Nucleus accumbens (tissue), 56 donors: Measurements from ENCODE around the gene UCN2.

Experiments used
- DNase-seq, 56 donors: peaks; one replicate each; lab custom pipeline; 2025; lab: John Stamatoyannopoulos, UW

The UCN2 gene

DNA sequence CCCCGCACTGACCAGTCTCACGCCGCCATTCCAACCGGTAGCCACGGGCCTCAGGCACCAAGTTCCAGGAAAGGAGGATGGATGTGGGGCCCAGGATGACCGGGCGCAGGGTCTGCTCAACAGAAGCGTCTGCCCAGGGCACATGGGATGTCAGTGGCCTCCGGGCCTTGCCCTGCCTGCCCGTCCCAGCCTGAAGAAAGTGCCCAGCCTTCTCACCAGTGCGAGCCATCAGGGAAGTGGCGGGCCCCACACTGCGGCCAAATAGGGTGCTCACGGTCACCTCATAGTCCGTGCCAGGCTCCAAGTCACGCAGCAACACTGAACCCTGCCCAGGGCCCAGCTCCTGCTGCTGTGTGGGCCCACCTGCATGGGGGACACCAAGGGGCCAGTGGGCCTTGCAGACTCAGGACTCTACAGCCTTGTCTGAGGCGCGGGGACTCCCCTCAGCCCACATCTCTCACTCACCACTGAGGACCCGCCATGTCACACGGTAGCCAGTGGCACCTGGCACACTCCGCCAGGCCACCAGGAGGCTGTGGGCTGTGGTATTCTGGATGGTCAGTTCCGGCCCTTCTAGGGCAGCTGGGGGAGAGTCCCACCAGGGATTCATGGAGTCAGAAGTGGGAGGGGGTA is 28.4 kb upstream of the UCN2 start:
- no peak for DNase-seq

DNA sequence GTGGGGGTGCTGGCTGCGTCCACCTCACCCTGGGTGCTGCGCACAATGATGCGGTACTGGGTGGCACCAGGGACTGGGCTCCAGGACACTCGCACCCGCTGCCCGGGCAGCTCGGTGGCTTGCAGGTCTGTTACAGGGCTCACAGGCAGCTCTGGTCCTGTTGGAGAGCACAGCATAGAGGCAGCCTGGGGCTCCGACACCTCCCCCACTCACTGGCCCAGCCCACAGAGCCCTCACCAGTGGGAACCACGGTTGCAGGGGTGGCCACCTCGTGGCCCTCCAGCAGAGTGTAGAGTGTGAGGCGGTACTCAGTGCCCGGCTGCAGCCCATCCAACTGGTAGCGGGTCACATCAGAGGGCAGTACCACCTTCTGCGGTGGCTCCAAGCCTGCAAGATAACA is 27.9 kb upstream of the UCN2 start:
- DNase-seq, result no peak

DNA sequence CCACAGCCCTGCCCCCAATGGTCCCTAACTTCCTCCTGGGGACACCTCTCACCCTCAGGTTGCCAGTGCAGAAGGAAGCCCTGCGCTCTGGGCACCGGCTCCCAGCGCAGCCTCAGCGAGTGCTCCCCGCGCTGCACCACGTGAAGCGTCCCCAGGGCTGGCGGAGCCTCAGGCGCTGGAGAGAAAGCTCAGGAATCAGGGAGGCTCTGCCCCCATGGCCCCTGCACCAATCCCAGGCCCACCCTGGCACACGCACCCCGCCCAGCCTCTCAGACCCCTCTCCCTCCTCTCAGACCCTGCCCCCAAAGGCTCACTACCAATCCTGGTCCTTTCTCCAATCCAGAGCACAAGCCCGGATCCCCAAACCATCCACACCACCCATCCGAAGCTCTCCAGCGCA is 24.6 kb upstream of the UCN2 start:
- peak in 6 of 56 donors; percentile 7 to 47 (median 16) for DNase-seq

DNA sequence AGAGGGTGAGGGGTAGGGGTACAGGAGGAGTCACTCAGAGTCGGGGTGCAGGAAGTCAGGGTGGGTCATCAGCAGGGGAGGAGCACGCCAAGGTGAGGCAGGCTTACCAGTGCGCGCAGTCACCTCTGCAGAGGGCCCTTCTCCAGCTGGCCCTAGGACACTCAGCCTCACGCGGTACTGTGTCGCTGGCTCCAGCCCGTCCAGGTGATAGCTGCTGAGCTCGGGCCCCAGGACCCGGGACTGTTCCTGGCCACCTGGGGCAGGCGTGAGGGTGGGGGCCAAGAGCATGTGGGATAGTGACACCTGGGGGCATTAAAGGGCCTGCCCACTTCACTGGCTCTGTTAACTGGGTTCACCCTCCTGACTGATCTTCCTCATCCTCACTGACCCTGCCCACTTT is 24.1 kb upstream of the UCN2 start:
- no peak for DNase-seq

DNA sequence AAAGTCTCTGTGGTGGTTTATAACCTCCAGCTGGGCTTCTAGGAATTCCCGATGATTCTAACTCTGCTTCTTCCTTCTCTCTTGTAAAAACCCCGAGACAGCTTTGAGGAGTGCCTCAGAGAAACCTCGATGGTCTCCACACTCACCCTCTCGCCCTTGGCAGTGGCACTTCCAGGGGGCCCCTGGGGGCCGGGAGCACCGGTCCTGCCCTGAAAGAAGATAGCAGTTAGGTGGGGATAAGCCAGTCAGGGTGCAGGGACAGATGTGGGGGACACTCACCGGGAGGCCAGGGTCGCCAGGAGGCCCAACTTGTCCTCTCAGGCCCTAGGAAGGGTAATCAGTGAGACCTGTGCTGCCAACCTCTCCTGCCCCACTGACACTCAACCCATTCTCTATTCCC is 21.8 kb upstream of the UCN2 start:
- DNase-seq, result no peak

DNA sequence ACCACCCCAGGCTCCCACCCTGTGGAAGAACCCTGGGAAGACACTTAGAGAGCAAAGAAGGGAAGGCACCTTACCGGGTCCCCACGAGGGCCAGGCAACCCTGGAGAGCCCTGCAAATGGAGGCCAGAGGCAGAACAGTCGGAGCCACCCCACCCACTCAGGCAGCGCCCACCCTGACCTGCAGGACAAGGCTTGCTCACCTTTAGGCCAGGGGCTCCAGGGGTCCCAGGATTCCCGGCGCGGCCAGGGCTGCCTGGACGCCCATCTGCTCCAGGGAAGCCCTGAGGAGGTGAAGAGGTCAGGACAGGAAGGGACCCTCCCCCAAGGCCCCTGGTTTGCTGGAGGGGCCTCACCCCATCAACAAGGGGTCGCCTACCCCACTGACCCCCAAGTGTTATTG is 21.3 kb upstream of the UCN2 start:
- no peak for DNase-seq

DNA sequence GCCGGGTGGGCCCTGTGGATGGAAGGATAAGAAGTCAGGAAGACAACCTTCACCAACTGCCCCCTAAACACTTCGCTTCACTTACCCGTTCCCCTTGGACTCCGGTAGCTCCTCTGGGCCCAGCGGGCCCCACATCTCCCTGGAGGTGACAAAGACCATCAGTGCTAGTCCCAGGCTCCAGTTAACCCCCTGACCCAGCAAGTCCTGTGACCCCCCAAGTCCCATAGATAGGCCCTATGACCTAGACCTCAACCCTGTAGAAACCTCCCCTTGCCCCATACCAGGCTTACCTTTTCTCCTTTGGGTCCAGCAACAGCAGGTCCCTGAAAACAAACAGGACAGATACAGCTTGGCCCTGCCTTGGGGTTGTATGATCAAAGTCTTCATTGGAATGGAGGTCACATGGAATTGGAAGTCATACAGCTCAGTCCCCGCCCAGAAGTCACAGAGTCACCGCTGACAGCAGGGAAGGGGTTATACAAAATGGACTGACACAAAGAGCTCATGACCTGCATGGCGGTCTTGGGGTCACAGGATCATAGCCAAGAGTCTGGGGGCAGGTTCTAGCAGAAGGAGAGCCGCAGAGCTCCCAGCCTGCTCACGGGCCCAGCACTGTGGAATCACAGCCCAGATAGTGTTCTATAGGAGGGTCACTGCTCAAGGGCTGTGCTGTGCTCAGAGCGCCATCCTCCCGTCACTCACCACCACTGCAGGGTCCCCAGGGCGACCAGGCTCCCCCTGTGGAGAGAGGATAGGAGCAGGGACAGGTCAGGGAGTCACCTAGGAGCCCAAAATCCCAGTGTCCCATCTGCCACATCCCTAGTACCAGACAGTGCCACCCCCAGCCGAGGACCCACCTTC is 18.3 kb upstream of the UCN2 start:
- DNase-seq, result no peak

DNA sequence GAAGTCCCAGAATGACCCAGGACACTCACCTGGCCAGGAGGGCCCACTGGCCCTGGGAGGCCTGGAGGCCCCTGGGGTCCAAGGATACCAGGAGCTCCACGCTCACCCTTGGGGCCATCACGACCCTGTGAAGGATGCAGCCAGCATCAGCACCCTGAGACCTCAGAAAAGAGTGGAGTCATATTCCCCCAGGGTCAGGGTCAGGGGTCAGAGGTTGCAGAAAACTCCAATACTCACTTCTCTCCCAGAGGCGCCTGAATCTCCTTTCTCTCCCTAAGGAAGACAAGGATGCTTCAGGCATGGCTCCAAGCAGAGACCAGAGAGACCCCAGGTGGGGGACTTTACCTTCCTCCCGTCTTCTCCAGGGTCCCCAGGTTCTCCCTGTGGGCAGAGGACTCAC is 13.1 kb upstream of the UCN2 start:
- no peak for DNase-seq

DNA sequence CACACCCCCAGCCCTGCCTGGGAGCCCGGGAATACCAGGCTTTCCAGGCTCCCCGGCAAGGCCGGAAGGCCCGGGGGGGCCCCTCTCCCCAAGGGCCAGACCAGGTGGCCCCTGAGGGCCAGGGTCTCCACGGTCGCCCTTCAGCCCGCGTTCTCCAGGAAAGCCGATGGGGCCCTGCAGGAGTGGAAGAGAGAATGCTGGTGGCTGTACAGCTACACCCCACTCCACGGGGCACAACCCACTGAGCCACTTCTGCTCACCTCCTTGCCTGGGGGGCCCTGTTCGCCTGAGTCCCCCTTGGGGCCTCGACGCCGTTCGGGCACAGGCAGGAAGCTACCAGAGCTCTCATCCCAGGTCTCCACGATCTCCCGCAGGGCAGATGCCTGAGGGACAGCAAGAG is 11.8 kb upstream of the UCN2 start:
- no peak for DNase-seq

DNA sequence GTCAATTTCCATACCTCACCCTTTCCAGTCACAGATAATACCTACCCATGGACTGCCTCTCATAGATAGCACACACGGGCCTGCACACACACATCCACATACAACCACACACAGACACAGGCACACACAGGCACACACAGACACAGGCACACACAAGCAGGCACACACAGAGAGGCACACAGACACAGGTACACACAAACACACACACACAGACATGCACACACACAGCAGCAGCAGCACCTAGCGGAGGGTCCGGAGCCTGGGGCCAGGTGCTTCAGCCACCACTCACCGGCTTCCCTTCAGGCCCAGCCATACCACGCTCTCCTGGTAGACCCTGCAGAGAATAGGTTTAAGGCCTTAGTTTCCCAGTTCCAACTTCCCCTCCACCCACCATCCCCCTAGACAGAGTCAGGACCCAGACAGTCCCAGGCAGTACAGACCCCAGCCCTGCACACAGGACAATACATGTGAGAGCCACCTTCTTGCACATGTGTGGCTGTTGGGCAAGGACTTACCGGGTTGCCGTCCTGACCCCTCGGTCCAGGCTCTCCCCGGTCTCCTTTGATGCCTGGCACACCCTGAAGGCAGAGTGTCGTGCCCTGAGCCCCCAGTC is 10.5 kb upstream of the UCN2 start:
- no peak for DNase-seq

DNA sequence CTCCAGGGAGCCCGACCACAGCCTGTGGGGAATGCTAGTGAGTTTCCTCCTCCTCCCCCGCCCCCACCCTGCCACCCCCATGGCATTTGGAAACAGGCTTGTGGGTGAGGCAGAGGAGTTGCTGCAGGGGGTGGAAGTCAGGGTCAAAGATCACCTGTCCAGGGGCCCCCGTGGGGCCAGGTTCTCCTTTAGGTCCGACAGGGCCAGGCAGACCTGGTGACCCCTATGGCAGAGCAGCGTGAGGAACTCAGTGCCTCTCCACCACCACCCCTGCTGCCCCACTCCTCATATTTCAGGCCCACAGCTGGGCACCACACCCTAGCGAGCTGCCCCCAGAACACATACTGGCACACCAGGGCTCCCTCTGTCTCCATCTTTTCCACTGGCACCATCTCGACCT is 8.9 kb upstream of the UCN2 start:
- no peak for DNase-seq

DNA sequence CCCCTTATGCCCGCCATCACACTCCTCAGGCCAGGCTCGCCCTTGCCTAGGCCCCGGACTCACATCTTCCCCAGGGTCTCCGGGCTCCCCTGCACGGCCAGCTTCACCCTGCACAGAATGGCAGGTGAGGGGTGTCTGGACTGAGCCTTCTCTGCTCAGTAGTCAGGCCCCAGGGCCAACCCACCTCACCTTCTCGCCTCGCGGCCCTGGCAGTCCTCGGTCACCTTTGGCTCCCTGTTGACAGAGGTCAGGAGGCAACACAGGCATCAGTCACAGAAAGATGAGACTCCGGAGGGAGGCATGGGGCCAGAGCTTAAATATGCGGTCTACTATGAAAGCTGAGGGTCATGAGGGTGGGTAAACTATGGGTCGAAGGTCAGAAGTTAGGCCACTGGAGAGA is 8.4 kb upstream of the UCN2 start:
- DNase-seq, result no peak

DNA sequence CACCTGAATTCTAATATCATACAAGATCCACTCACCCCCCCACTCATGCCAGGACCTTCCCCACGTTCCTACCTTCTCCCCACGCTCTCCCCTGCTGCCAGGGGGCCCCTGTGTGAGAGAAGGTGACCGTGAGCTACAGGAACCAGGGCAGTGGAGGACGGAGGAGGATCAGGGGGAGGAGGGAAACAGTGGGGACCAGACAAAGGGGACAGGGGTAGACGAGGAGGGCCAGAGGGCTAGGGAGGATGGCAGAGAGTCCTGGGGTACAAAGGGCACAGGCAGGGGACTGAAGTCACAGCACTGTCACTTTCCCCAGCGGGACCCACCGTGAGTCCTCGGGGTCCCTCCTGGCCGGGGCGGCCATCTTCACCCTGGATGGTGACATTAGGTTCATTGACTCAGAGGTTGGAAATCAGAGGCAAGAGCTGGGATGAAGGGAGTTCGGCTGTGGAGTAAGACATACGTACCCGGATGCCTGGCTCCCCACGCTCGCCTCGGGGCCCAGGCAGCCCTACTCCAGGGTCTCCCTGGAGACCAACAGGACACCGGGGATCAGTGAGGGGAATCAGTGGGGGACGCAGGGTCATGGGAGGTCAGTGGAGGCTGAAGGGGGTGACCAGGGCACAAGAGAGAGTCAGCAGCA is 6.3 kb upstream of the UCN2 start:
- DNase-seq, result no peak

DNA sequence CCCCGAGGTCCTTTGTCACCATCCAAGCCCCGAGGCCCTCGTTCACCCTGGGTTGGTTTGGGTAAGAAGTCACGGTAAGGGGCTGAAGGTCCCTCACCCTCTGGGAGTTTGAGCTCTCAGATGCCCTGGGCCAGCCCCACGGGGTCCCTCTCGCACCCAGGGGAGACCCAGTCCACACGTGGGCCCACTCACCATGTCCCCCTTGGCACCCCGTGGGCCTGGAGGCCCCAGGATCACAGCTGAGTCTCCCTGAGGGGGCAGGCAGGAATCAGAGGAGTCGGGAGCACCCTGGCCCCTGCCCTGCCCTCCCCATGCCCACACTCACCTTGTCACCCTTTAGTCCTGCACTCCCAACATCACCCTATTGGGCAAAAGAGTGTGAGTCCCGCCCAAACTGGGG is 5.8 kb upstream of the UCN2 start:
- no peak for DNase-seq

DNA sequence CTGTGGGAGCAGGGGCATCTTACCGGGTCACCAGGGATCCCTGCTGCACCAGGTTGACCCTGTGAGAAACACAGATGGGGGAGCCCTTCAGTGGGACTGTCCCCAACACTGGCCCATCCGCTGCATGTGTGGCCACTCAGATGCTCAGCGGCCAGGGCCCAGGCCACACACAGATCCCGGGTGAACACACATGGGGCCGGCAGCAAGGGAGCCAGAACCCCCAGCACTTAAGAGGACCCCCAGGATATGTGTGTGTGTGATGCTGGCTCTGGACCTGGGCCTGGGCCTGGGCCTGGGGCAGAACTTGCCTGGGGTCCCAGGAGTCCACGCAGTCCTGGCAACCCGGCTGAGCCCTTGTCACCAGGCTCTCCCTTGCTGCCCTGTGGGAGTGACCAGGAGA is 4.9 kb upstream of the UCN2 start:
- DNase-seq, result no peak

DNA sequence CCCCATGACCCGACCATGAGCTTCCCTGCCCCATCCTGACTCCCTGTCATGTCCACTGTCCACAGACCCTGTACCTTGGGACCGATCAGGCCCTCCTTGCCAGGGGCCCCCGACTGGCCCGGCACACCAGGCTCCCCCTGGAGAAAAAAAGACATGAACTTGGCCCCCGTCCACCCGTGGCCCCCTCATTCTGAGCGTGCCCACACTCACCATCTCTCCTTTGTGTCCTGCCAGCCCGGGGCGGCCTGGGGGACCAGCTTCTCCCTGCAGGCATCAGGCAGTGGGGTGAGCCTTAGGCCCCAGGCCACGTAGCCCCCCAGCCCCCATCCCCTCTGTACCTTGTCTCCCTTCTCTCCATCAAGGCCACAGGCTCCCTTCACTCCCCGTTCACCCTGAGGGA is 3.9 kb upstream of the UCN2 start:
- DNase-seq, result no peak

DNA sequence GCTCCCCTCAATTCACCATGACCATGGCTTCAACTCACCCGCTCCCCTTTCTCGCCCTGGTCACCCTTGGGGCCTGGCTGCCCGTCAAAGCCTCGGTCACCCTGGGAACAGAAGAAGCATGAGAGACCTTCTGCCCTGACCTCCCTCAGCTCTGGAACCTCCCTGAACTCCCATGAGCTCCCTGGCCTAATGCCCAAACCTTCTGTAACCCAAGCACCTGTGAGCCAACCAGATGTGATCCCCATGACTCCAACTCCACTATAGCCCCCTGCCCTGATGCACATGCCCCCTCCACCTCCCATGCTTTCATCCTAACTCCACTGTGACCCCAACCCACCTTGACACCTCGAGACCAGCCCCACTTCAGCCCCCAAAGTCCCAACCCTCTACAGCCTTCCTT is 3.5 kb upstream of the UCN2 start:
- no peak for DNase-seq

DNA sequence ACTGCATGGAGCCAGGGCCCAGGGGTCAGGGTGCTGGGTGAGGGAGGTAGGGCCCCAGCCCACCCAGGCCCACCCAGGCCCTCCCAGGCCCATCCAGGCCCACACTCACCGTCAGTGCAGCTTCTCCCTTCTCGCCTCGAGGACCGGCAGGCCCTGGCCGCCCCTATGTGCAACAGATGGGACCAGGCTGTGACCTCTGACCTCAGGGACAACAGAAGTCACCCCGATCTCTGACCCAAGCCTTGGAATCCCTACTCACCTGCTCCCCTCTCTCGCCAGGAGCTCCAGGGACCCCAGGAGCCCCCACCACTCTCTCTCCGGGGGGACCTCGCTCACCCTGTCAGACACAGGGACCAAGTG is 2.8 kb upstream of the UCN2 start:
- DNase-seq, result no peak

DNA sequence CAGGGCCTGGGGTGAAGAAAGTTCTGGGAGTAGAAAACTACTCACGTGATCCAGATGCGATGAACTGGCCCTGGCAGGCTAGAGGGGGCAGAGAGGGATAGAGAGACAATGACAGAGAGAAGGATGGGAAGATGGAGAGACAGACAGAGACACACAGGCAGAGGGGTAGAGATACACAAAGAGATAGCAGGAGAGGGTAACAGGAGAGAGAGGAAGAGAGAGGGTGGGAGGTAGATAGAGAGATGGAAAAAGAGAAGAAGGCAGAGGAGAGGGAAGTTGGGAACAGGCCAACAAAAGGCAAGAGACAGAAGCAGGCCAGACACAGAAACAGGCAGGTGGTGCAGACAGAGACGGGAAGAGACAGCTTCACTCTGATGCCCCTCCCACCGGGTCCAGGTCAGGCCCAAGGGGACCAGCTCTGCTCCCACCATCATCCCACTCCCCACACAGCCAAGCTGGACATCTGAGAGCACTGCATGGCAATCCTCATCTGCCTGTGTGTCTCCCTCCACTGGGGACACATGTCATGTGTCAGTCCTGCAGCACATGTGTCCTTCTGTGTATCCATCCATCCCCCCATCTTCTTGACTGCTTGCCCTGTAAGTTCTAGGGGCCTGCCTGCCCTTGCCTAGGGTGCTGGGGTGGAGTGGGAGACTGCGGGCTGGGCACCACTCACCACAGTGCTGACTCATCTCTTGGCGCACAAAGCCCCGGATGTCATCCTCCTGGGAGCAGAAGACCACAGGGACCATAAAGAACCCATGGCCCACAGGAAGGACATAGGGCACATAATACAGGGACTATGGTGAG is 2.2 kb upstream of the UCN2 start:
- DNase-seq, result peak in 1 of 56 donors; percentile 39

DNA sequence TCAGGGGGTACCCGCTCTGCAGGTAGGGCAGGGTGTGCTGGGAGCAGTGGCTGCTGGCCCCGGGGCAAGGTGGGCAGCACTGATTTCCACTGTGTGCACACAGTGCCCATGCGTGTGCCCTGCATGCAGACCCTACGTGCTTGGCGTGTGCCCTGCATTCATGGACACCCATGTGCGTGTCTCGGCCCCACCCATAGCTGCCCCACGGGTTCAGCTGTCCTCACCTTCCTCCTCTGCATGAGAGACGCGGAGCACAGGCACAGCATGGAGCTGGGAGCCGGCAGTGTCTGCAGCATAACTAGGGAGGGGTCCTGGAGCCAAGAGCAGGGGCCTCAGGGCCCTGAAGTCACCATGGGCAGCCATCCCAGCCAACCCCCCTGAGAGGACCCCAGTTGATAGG is 1.6 kb upstream of the UCN2 start:
- no peak for DNase-seq

DNA sequence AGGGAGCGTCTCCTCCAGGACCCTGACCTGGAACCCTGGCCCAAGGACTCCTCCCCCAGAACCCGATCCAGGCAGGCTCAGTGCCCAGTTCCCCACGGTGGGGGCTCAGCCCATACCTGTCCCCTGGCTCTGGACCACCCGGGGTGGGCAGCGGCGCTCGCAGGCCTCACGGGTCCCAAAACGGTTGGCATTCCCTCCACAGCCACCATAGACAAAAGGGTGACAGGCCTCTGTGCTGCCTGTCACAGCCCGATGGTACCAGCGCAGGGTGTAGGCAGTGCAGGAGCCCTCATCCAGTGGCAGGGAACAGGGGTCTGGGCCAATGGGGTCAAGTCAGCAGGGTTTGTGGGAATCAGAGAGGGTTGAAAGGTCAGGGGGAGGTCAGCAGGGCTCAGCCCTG is 1.1 kb upstream of the UCN2 start:
- DNase-seq, result no peak
